GM19035 (cell line): ENCODE results near the gene FAM151A.

Experiments used
- ATAC-seq: cut with Tn5 transposase; IDR thresholded peaks from one replicate; pipeline ENCODE4 v1.9.1; 2021; ENCODE audit not compliant: unreplicated experiment

Gene FAM151A

GRCh38 chr1:54604572-54605370 is 18.6 kb downstream of the FAM151A start:
- ATAC-seq, result no peak

- ATAC-seq, result no peak
These were observed 19.3 kb downstream of the FAM151A start for GRCh38 chr1:54604051-54604450.

- no peak for ATAC-seq
These were observed 20.1 kb downstream of the FAM151A start for GRCh38 chr1:54603241-54603640.

- no peak for ATAC-seq
These were observed 20.8 kb downstream of the FAM151A start for GRCh38 chr1:54602554-54602953.

GRCh38 chr1:54601730-54602129 is 21.6 kb downstream of the FAM151A start:
- ATAC-seq, result no peak

- ATAC-seq, result no peak
These were observed 22.2 kb downstream of the FAM151A start for GRCh38 chr1:54600947-54601721.

GRCh38 chr1:54599211-54599823 is 24.0 kb downstream of the FAM151A start:
- no peak for ATAC-seq

- no peak for ATAC-seq
These were observed 25.8 kb downstream of the FAM151A start for GRCh38 chr1:54597455-54598030.

- no peak for ATAC-seq
These were observed 26.6 kb downstream of the FAM151A start for GRCh38 chr1:54596756-54597155.

- no peak for ATAC-seq
These were observed 27.3 kb downstream of the FAM151A start for GRCh38 chr1:54595956-54596498.

- no peak for ATAC-seq
These were observed 28.9 kb downstream of the FAM151A start for GRCh38 chr1:54594463-54594862.

- no peak for ATAC-seq
These were observed 29.7 kb downstream of the FAM151A start for GRCh38 chr1:54593571-54594160.

GRCh38 chr1:54591127-54591756 is 32.1 kb downstream of the FAM151A start:
- no peak for ATAC-seq

- no peak for ATAC-seq
These were observed 34.9 kb downstream of the FAM151A start for GRCh38 chr1:54588377-54588776.

- no peak for ATAC-seq
These were observed 37.9 kb downstream of the FAM151A start for GRCh38 chr1:54585181-54586066.

- no peak for ATAC-seq
These were observed 38.8 kb downstream of the FAM151A start for GRCh38 chr1:54584575-54584974.

GRCh38 chr1:54583871-54584270 is 39.5 kb downstream of the FAM151A start:
- ATAC-seq, result no peak

GRCh38 chr1:54583307-54583686 is 40.0 kb downstream of the FAM151A start:
- ATAC-seq, result no peak

GRCh38 chr1:54582566-54583306 is 40.6 kb downstream of the FAM151A start:
- ATAC-seq, result no peak
